ENCODE results near the gene PHLDB1.

PHLDB1 gene

DNA sequence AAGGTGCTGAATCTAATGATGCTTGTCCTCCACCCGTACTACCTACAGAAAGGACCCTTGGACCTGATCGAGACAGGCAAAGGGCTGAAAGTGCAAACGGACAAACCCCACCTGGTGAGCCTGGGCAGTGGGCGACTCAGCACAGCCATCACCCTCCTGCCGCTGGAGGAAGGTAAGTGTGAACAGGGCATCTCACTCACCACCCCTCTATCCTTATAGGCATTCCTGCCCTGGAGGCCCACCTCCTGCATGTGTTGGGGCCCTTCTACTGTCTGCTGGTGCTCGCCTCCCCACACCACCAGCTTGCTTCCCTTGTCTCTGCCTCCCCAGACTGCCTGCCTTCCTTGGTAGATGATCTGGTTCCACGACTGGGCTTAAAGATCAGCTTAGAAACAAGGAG, 7.1 kb downstream of the PHLDB1 start:
- H3K4me3 ChIP-seq (replicated peaks; ENCODE audit: low read depth, low read length), result no peak overlapping the region
- TF ChIP-seq, protein P1, sequence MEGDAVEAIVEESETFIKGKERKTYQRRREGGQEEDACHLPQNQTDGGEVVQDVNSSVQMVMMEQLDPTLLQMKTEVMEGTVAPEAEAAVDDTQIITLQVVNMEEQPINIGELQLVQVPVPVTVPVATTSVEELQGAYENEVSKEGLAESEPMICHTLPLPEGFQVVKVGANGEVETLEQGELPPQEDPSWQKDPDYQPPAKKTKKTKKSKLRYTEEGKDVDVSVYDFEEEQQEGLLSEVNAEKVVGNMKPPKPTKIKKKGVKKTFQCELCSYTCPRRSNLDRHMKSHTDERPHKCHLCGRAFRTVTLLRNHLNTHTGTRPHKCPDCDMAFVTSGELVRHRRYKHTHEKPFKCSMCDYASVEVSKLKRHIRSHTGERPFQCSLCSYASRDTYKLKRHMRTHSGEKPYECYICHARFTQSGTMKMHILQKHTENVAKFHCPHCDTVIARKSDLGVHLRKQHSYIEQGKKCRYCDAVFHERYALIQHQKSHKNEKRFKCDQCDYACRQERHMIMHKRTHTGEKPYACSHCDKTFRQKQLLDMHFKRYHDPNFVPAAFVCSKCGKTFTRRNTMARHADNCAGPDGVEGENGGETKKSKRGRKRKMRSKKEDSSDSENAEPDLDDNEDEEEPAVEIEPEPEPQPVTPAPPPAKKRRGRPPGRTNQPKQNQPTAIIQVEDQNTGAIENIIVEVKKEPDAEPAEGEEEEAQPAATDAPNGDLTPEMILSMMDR (IDR thresholded peaks at IDR 0.05; ENCODE audit: low read length, missing control alignments), result no peak
- DNase-seq (ENCODE audit: low read depth), result no peak

DNA sequence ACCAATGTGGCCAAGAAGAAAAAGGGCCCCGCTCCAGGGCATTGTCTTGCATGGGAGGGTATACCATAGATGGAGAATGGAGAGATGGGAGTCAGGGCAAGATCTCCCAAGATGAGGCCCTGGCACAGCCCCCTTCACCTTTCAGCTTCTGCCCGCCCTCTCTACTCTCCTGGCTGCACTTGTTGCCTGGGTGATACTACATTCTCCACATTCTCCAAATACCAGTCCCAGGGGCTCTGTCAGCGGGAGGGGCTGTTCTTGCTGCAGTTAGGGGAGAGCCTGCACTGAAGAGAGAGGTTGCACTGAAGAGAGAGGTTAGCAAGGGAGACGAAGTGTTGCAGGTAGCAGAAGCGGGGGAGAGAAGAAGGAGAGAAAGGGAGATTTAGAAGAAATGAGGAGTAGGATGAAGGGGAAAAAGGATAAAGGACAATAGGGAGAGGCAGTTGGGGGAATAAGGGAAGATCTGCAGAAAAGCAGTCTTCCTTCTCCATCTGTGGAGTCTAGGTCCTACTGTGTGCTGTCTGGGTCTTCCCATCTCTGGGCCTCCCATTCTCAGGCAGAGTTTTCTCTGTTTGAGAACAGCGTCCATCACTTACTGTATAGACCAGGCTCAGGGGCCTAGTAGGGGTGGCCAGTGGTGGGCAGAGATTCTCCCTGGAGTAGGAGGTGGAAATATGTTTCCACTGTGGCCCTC, 8.0 kb downstream of the PHLDB1 start:
- DNase-seq (ENCODE audit: low read depth), result no peak
- TF ChIP-seq, protein P1 (IDR thresholded peaks at IDR 0.05; ENCODE audit: low read length, missing control alignments), result no peak
- H3K4me3 ChIP-seq (replicated peaks; ENCODE audit: low read depth, low read length), result no peak overlapping the region

DNA sequence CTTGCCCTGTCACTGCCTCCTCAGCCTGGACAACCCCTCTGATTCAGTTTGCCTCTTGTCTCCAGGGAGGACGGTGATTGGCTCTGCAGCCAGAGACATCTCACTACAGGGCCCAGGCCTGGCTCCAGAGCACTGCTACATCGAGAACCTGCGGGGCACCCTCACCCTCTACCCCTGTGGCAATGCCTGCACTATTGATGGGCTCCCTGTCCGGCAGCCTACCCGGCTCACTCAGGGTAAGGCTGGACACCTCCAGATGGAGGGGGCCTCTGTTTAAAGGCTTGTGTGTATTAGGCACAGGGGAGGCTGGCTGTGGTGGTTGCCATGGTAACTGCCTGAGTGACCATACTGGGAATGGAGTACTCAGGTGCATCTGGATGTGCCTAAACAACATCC, 8.6 kb downstream of the PHLDB1 start:
- no peak overlapping the region for H3K4me3 ChIP-seq (replicated peaks; ENCODE audit: low read depth, low read length)
- no peak for DNase-seq (ENCODE audit: low read depth)
- TF ChIP-seq, protein P1 (IDR thresholded peaks at IDR 0.05; ENCODE audit: low read length, missing control alignments), result no peak

DNA sequence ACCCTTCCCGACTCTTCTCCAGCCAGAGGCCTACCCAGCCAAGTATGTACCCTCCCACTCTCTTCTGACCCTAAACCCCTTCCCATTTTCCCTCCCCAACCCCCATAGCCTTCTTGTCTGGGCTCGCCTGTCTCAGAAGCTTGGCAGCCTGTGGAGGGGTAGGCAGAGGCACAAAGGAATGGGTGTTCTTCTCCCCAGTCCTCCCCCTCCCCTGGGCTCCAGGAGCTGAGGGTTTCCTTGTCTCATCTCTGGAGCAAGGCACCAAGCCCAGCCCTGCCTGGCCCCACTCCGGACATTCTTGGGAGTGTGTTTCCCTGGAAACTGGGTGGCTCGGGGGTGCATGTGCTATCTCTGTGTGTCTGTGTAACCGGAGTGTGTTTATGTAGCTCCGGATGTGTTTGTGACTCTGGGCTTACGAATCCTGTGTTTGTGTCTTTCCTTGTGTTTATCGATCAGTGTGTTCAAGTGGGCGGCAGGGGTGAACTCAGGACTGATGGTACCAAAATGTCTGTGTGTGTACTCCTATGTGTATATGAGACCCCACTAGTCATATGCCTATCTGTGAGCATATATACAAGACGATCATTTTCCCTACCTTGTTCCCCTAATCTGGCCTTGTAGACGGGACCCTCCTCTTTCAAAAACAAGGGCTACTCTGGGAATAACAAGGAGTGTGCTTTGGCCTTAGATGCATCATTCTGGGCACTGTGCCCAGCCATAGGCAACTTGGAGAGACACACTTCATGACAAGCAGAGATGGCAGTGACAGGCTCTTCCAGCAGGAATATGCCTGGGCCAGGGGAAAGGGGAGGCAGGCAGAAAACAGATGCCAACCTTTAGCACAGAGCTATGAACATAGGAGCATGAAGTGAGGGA, 10.9 kb downstream of the PHLDB1 start:
- DNase-seq (ENCODE audit: low read depth), result peak; percentile 93
- H3K4me3 ChIP-seq (replicated peaks; ENCODE audit: low read depth, low read length), result peak overlapping the region; percentile 27
- TF ChIP-seq, protein P1 (IDR thresholded peaks at IDR 0.05; ENCODE audit: low read length, missing control alignments), result no peak

DNA sequence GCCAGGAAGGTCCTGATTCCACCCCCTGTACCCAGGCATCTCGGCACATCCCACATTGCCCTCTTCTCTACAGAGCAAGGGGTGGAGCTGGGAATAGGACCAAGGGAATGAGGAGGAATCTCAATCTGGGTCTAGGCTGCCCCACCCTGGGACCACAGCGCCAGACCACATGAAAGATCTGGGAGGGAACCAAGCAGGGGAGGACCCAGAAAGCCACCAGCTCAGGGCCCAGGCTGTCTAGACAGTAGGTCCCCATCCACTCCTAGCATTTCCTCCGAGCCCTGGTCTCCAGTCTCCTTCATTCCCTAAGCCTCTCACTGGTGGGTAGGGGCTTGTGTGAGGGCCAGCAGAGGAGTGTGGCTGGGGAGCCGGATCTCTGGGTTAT, 11.6 kb downstream of the PHLDB1 start:
- peak overlapping the region; percentile 27 for H3K4me3 ChIP-seq (replicated peaks; ENCODE audit: low read depth, low read length)
- TF ChIP-seq, protein P1 (IDR thresholded peaks at IDR 0.05; ENCODE audit: low read length, missing control alignments), result no peak
- peak; percentile 87 for DNase-seq (ENCODE audit: low read depth)

DNA sequence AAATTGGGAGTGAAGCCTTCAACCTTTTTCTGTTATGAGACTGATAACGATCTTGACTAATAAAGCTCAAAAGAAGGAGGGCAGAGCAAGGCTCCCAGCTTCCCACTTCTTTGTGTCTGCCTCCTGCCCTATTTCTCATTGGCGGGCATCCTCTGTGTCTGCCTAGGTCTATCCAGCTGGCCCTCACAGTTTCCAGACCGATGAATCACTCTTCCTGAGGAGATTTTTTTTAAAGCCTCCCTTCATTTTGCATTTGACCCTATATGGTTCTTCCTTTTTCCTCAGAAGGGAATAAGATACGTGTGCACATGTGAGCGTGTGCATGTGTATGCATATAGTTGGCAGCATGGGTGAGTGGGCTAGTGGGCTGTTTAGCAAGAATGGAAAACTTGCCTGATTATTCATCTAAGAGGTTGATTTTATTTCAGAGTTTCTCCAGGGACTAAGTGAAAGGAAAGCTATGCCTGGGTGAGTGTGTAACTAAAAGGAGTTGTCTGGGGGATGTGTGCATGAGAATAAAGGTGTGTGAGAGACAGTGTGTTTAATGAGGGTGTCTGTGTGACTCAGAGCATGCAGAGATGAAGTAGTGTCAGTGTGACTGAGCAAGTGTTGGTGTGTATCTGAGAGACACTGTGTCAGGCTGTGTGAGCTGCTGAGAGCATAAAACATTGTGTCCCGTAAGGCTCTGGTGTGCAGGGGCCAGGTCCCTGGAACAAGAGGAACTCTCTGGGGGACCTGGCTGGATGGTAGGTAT, 12.2 kb downstream of the PHLDB1 start:
- no peak overlapping the region for H3K4me3 ChIP-seq (replicated peaks; ENCODE audit: low read depth, low read length)
- peak; percentile 98 for DNase-seq (ENCODE audit: low read depth)
- TF ChIP-seq, protein P1 (IDR thresholded peaks at IDR 0.05; ENCODE audit: low read length, missing control alignments), result no peak
